C4-2B (cell line): Measurements from ENCODE around the gene CDC42BPA.

ENCODE experiments used
- ZFX ChIP-seq: fragments of 450-650 bp; IDR thresholded peaks from 2 replicates; pipeline ENCODE4 v1.6.1; 2017
- TF ChIP-seq, protein P1 (sequence below): fragments of 450-650 bp; conservative IDR thresholded peaks from 2 replicates; pipeline ENCODE4 v1.5.1; 2017; ENCODE audit warnings: mild to moderate bottlenecking

DNA sequence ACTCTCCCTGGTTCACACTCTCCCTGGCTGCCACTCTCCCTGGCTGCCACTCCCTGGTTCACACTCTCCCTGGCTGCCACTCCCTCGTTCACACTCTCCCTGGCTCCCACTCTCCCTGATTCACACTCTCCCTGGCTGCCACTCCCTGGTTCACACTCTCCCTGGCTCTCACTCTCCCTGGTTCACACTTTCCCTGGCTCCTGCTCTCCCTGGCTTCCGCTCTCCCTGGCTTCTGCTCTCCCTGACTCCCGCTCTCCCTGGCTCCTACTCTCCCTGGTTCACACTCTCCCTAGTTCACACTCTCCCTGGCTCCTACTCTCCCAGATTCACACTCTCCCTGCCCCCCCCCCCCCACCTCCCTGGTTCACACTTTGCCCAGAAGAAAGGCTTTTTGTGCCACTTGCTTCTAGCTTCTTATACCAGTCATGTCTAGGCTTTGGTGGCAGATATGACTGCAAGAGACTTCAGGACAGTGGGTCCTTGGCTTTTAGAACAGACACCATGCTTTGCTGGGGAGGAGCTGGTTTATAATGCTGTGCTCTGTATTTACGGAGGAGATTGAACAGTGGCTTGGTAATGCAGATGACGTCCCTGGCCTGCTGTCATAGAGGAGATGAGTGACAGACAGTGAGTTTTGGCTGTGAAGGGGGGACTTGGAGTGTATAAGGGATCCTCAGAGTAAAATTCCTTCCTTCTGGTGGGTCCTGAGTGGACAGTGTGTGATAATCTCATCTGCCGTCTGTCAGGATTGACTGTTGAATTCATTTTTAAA is 361.2 kb downstream of the CDC42BPA start:
- TF ChIP-seq ZFX: no peak
- TF ChIP-seq, protein P1, sequence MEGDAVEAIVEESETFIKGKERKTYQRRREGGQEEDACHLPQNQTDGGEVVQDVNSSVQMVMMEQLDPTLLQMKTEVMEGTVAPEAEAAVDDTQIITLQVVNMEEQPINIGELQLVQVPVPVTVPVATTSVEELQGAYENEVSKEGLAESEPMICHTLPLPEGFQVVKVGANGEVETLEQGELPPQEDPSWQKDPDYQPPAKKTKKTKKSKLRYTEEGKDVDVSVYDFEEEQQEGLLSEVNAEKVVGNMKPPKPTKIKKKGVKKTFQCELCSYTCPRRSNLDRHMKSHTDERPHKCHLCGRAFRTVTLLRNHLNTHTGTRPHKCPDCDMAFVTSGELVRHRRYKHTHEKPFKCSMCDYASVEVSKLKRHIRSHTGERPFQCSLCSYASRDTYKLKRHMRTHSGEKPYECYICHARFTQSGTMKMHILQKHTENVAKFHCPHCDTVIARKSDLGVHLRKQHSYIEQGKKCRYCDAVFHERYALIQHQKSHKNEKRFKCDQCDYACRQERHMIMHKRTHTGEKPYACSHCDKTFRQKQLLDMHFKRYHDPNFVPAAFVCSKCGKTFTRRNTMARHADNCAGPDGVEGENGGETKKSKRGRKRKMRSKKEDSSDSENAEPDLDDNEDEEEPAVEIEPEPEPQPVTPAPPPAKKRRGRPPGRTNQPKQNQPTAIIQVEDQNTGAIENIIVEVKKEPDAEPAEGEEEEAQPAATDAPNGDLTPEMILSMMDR: no peak
